IMR-90 (cell line): ENCODE measurements around the gene AGMO. TPM values are rescaled to one million over a fixed set of nuclear protein-coding genes. Genes with fewer than 3 reads are reported as not detected.

Experiments used
- ATAC-seq: fragments of 200-7000 bp; cut with Tn5 transposase; 2 replicates; pipeline ENCODE4 v1.9.1; 2020; ENCODE audit warnings: low read depth, mild to moderate bottlenecking, moderate library complexity
- BruUV-seq: library from RNA; stranded (reverse); fragments of 400-500 nt; replicated peaks from 2 replicates; lab custom pipeline; 2021; lab: Mats Ljungman, UMichigan
- CTCF ChIA-PET: fragments of 300-600 bp; formaldehyde crosslinking; extraction: SDS; loops from one replicate; lab custom pipeline; 2021; ENCODE audit warnings: antibody characterized with exemption; lab: Yijun Ruan, JAX
- POLR2A ChIA-PET: fragments of 300-600 bp; sonication (Branson Sonifier 250); formaldehyde crosslinking; loops from one replicate; lab custom pipeline; 2022; ENCODE audit warnings: antibody characterized with exemption; ENCODE audit not compliant: unreplicated experiment; lab: Charles Lee
- DNase-seq: peaks from one replicate; pipeline ENCODE4 v3.0.0; 2013
- H2AFZ ChIP-seq: replicated peaks from 2 replicates; pipeline ENCODE3; 2013; ENCODE audit warnings: low read length, mild to moderate bottlenecking; ENCODE audit not compliant: poor library complexity
- H2AK5ac ChIP-seq: 2 replicates; pipeline ENCODE4 v1.6.1; 2013; ENCODE audit warnings: low read depth, low read length, inconsistent platforms
- H2AK9ac ChIP-seq: replicated peaks from 2 replicates; pipeline ENCODE3; 2013; ENCODE audit warnings: mild to moderate bottlenecking, low read depth, low read length, moderate library complexity; ENCODE audit not compliant: poor library complexity
- H2BK120ac ChIP-seq: 2 replicates; pipeline ENCODE4 v1.6.1; 2013; ENCODE audit warnings: low read depth, low read length, inconsistent platforms
- H2BK15ac ChIP-seq: 3 replicates; pipeline ENCODE4 v1.6.1; 2013; ENCODE audit warnings: low read depth, low read length, inconsistent platforms
- H2BK20ac ChIP-seq: 2 replicates; pipeline ENCODE4 v1.6.1; 2013; ENCODE audit warnings: low read depth, mild to moderate bottlenecking, inconsistent platforms, low read length, moderate library complexity
- H2BK5ac ChIP-seq: 2 replicates; pipeline ENCODE4 v1.6.1; 2013; ENCODE audit warnings: mild to moderate bottlenecking, low read depth, low read length, inconsistent platforms; ENCODE audit not compliant: poor library complexity, severe bottlenecking
- H3K14ac ChIP-seq: replicated peaks from 2 replicates; pipeline ENCODE4 v1.6.1; 2013; ENCODE audit warnings: low read depth, low read length, inconsistent platforms
- H3K18ac ChIP-seq: 2 replicates; pipeline ENCODE4 v1.6.1; 2013; ENCODE audit warnings: low read depth, low read length, control low read depth
- H3K23ac ChIP-seq: 2 replicates; pipeline ENCODE4 v1.6.1; 2013; ENCODE audit warnings: low read depth, low read length, inconsistent platforms
- H3K27ac ChIP-seq: 2 replicates; pipeline ENCODE4 v1.5.1; 2013; ENCODE audit warnings: mild to moderate bottlenecking, control low read depth, low read length; ENCODE audit not compliant: insufficient read depth
- H3K27me3 ChIP-seq: 2 replicates; pipeline ENCODE4 v1.6.1; 2013; ENCODE audit warnings: low read length; ENCODE audit not compliant: control insufficient read depth, insufficient read depth
- H3K36me3 ChIP-seq: 2 replicates; pipeline ENCODE4 v1.6.1; 2013; ENCODE audit warnings: low read length, mixed read lengths; ENCODE audit not compliant: control insufficient read depth, insufficient read depth
- H3K4ac ChIP-seq: 2 replicates; pipeline ENCODE4 v1.6.1; 2013; ENCODE audit warnings: low read depth, low read length, inconsistent platforms
- H3K4me1 ChIP-seq: 2 replicates; pipeline ENCODE4 v1.6.1; 2013; ENCODE audit warnings: low read length, mixed read lengths; ENCODE audit not compliant: control insufficient read depth, insufficient read depth
- H3K4me2 ChIP-seq: 2 replicates; pipeline ENCODE4 v1.6.1; 2013; ENCODE audit warnings: low read depth, mild to moderate bottlenecking, control low read depth, low read length, moderate library complexity
- H3K4me3 ChIP-seq: 2 replicates; pipeline ENCODE4 v1.5.1; 2013; ENCODE audit warnings: low read depth, mild to moderate bottlenecking, control low read depth, low read length, moderate library complexity; ENCODE audit not compliant: insufficient read depth
- H3K56ac ChIP-seq: 2 replicates; pipeline ENCODE4 v1.6.1; 2013; ENCODE audit warnings: low read length, inconsistent platforms; ENCODE audit not compliant: insufficient read depth; ENCODE audit errors: extremely low read depth
- H3K79me1 ChIP-seq, 2 experiments: 2 replicates each; pipeline ENCODE4 v1.6.1; 2013; ENCODE audit warnings: low read length in 2 of 2, inconsistent platforms in 1 of 2, low read depth in 1 of 2
- H3K9ac ChIP-seq: 2 replicates; pipeline ENCODE4 v1.6.1; 2013; ENCODE audit warnings: low read depth, low read length, control low read depth
- H3K9me1 ChIP-seq: 2 replicates; pipeline ENCODE4 v1.6.1; 2013; ENCODE audit warnings: low read length, inconsistent platforms; ENCODE audit not compliant: insufficient read depth
- H3K9me3 ChIP-seq: 2 replicates; pipeline ENCODE4 v1.6.1; 2013; ENCODE audit warnings: low read length; ENCODE audit not compliant: control insufficient read depth, insufficient read depth
- H4K20me1 ChIP-seq: 2 replicates; pipeline ENCODE4 v1.6.1; 2013; ENCODE audit warnings: low read length, inconsistent platforms; ENCODE audit not compliant: insufficient read depth
- H4K5ac ChIP-seq: 2 replicates; pipeline ENCODE4 v1.6.1; 2013; ENCODE audit warnings: mild to moderate bottlenecking, low read depth, low read length, control low read depth
- H4K8ac ChIP-seq, 2 experiments: 2 replicates each; pipeline ENCODE4 v1.6.1; 2013; ENCODE audit warnings: low read depth in 2 of 2, low read length in 2 of 2, control low read depth in 1 of 2, inconsistent platforms in 1 of 2
- H4K91ac ChIP-seq: 2 replicates; pipeline ENCODE4 v1.6.1; 2013; ENCODE audit warnings: low read depth, low read length, inconsistent platforms; ENCODE audit not compliant: insufficient read depth
- BHLHE40 ChIP-seq: fragments of 150-350 bp; IDR thresholded peaks from 2 replicates; pipeline ENCODE4 v1.6.1; 2016; ENCODE audit warnings: mild to moderate bottlenecking, low read depth, low read length
- CEBPB ChIP-seq: IDR thresholded peaks from 2 replicates; pipeline ENCODE4 v1.6.1; 2012; ENCODE audit warnings: low read depth, low read length, improper control_type of control experiment
- CHD1 ChIP-seq: IDR thresholded peaks from 2 replicates; pipeline ENCODE4 v1.6.1; 2012; ENCODE audit warnings: low read depth, low read length, improper control_type of control experiment
- FOS ChIP-seq: fragments of 150-350 bp; IDR thresholded peaks from 2 replicates; pipeline ENCODE4 v1.6.1; 2016; ENCODE audit warnings: low read depth, low read length
- MAFK ChIP-seq: IDR thresholded peaks from 2 replicates; pipeline ENCODE4 v1.6.1; 2012; ENCODE audit warnings: low read depth, low read length, improper control_type of control experiment
- MAZ ChIP-seq: IDR thresholded peaks from 2 replicates; pipeline ENCODE4 v1.6.1; 2012; ENCODE audit warnings: low read depth, mild to moderate bottlenecking, low read length, improper control_type of control experiment, moderate library complexity, borderline replicate concordance
- MXI1 ChIP-seq: IDR thresholded peaks from 2 replicates; pipeline ENCODE4 v1.6.1; 2012; ENCODE audit warnings: low read depth, mild to moderate bottlenecking, low read length, moderate library complexity, borderline replicate concordance
- NFE2L2 ChIP-seq: fragments of 150-350 bp; IDR thresholded peaks from 2 replicates; pipeline ENCODE4 v1.6.1; 2016; ENCODE audit warnings: low read depth, mild to moderate bottlenecking, low read length
- POLR2A ChIP-seq: IDR thresholded peaks from 2 replicates; pipeline ENCODE4 v1.6.1; 2012; ENCODE audit warnings: mild to moderate bottlenecking, low read depth, low read length
- RAD21 ChIP-seq: IDR thresholded peaks from 2 replicates; pipeline ENCODE4 v1.6.1; 2012; ENCODE audit warnings: low read length, improper control_type of control experiment
- RCOR1 ChIP-seq: IDR thresholded peaks from 2 replicates; pipeline ENCODE4 v1.6.1; 2012; ENCODE audit warnings: mild to moderate bottlenecking, low read length, improper control_type of control experiment; ENCODE audit not compliant: insufficient replicate concordance
- RFX5 ChIP-seq: IDR thresholded peaks from 2 replicates; pipeline ENCODE4 v1.8.0; 2012; ENCODE audit warnings: low read depth, mild to moderate bottlenecking, low read length, moderate library complexity
- SMC3 ChIP-seq: fragments of 150-350 bp; IDR thresholded peaks from 2 replicates; pipeline ENCODE4 v1.6.1; 2016; ENCODE audit warnings: low read depth, mild to moderate bottlenecking, antibody characterized with exemption, low read length, moderate library complexity
- WGBS, 2 experiments: methylation state at CpG; one replicate each; pipeline versions ENCODE4 v1.1.5 to v1.1.7; 2013; ENCODE audit warnings: missing lambda C conversion rate in 2 of 2; ENCODE audit not compliant: insufficient read length in 1 of 2; ENCODE audit errors: extremely low coverage in 2 of 2; 5-methylcytosine and 5-hydroxymethylcytosine counted together
- dilution Hi-C: fragments of 300-500 bp; cut with HindIII; formaldehyde crosslinking; loops from one replicate; pipeline ENCODE4 v1.14.3; 2018; ENCODE audit warnings: low sequenced_read_pairs; ENCODE audit not compliant: unreplicated experiment
- in situ Hi-C: fragments of 300-500 bp; cut with MboI; formaldehyde crosslinking; loops from 3 replicates; pipeline ENCODE4 v1.14.3; 2019; ENCODE audit warnings: low sequenced_read_pairs, inconsistent platforms, mixed read lengths
- intact Hi-C: fragments of 100-400 bp; cut with micrococcal nuclease; formaldehyde crosslinking; loops from 2 replicates; pipeline ENCODE4 v1.10.0; 2022
- polyA plus RNA-seq, 3 experiments: library from polyadenylated mRNA; depleted of rRNA; stranded (reverse); fragments of >200 nt; gene quantifications; 2 replicates each; pipeline ENCODE4 v1.2.3, GENCODE V29; 2012; ENCODE audit warnings: low replicate concordance in 1 of 3
- total RNA-seq: library from RNA; depleted of rRNA; stranded (reverse); fragments of >200 nt; gene quantifications from 2 replicates; pipeline ENCODE4 v1.2.3, GENCODE V29; 2012
- TF ChIP-seq, protein P1 (sequence below): fragments of 150-350 bp; IDR thresholded peaks from 2 replicates; pipeline ENCODE4 v1.6.1; 2017; ENCODE audit warnings: mild to moderate bottlenecking, antibody characterized with exemption, low read length, low read depth
- TF ChIP-seq, protein P2 (sequence below): conservative IDR thresholded peaks from 2 replicates; pipeline ENCODE4 v1.5.1; 2012; ENCODE audit warnings: mild to moderate bottlenecking, low read depth, low read length, improper control_type of control experiment
- TF ChIP-seq, protein P3 (sequence below): fragments of 150-350 bp; IDR thresholded peaks from 2 replicates; pipeline ENCODE4 v1.6.1; 2016; ENCODE audit warnings: low read depth, mild to moderate bottlenecking, low read length, moderate library complexity, borderline replicate concordance

The AGMO gene
- total and polyA plus RNA-seq, 2 of the 4 experiments (the other 2 are of a cell fraction): not detected

DNA sequence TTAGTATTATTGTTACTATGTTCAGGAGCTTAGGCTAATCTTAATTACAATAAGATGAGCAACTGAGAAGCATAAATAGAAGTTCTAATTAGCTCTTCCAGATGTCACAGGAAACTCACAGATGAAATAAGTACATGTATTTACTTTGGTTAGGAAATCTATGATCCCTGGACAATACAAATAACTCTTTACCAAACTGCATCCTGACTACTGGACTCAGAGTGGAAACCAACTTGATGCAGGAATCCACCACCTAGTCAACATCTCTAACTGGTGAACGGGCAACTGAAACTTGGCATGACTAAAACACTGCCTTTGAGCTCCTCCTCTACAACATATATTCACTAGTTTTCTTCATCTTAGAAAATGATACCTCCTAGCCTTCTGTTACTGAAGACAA lies 193.2 kb downstream of the AGMO start:
- Histone ChIP-seq H4K8ac (no peak overlapping the region), H3K27me3 (no peaks in the 10 kb centered on the region), H3K4me3 (no peak overlapping the region), H4K91ac (no peak overlapping the region), H3K14ac (no peak overlapping the region), H3K79me1 (no peaks in the 10 kb centered on the region), H3K9me3 (no peaks in the 10 kb centered on the region), H2AFZ (no peak overlapping the region), H3K4ac (no peak overlapping the region), H2BK20ac (no peak overlapping the region), H2BK5ac (no peak overlapping the region), H4K20me1 (no peaks in the 10 kb centered on the region), H3K27ac (no peak overlapping the region), H2BK120ac (no peak overlapping the region), H3K23ac (no peak overlapping the region), H3K4me2 (no peak overlapping the region), H3K9me1 (no peaks in the 10 kb centered on the region), H3K56ac (no peak overlapping the region), H3K9ac (no peak overlapping the region), H2BK15ac (no peak overlapping the region), H2AK9ac (no peak overlapping the region), H3K4me1 (no peaks in the 10 kb centered on the region), H3K36me3 (no peaks in the 10 kb centered on the region), H2AK5ac (no peak overlapping the region), H4K5ac (no peak overlapping the region), H3K18ac (no peak overlapping the region)
- POLR2A ChIA-PET: no interaction called here
- BruUV-seq: no TSS peak
- no peak for TF ChIP-seq MAZ
- TF ChIP-seq CHD1: no peak
- no peak for TF ChIP-seq MAFK
- TF ChIP-seq, protein P1, sequence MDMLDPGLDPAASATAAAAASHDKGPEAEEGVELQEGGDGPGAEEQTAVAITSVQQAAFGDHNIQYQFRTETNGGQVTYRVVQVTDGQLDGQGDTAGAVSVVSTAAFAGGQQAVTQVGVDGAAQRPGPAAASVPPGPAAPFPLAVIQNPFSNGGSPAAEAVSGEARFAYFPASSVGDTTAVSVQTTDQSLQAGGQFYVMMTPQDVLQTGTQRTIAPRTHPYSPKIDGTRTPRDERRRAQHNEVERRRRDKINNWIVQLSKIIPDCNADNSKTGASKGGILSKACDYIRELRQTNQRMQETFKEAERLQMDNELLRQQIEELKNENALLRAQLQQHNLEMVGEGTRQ: no peak
- TF ChIP-seq NFE2L2: no peak
- no peak for TF ChIP-seq RFX5
- TF ChIP-seq RCOR1: no peak
- no peak for TF ChIP-seq POLR2A
- no peak for TF ChIP-seq CEBPB
- TF ChIP-seq RAD21: no peak
- no peak for TF ChIP-seq FOS
- TF ChIP-seq, protein P2, sequence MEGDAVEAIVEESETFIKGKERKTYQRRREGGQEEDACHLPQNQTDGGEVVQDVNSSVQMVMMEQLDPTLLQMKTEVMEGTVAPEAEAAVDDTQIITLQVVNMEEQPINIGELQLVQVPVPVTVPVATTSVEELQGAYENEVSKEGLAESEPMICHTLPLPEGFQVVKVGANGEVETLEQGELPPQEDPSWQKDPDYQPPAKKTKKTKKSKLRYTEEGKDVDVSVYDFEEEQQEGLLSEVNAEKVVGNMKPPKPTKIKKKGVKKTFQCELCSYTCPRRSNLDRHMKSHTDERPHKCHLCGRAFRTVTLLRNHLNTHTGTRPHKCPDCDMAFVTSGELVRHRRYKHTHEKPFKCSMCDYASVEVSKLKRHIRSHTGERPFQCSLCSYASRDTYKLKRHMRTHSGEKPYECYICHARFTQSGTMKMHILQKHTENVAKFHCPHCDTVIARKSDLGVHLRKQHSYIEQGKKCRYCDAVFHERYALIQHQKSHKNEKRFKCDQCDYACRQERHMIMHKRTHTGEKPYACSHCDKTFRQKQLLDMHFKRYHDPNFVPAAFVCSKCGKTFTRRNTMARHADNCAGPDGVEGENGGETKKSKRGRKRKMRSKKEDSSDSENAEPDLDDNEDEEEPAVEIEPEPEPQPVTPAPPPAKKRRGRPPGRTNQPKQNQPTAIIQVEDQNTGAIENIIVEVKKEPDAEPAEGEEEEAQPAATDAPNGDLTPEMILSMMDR: no peak
- TF ChIP-seq MXI1: no peak
- TF ChIP-seq, protein P3, sequence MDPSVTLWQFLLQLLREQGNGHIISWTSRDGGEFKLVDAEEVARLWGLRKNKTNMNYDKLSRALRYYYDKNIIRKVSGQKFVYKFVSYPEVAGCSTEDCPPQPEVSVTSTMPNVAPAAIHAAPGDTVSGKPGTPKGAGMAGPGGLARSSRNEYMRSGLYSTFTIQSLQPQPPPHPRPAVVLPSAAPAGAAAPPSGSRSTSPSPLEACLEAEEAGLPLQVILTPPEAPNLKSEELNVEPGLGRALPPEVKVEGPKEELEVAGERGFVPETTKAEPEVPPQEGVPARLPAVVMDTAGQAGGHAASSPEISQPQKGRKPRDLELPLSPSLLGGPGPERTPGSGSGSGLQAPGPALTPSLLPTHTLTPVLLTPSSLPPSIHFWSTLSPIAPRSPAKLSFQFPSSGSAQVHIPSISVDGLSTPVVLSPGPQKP: no peak
- no peak for TF ChIP-seq SMC3
- no peak for TF ChIP-seq BHLHE40
- DNase-seq (no peak), ATAC-seq (no peak)
- in situ Hi-C loops: no loop called here
- intact Hi-C loops: no loop called here
- WGBS, 2 experiments: no CpG with 5 or more reads among the region's 1 CpG
- dilution Hi-C loops: no loop called here
- CTCF ChIA-PET: interaction anchor here (0.6 kb wide), 1 partner anchor 218 kb away, joined by 4 read pairs; no protein-coding TSS in a partner anchor
